Stimulated activated CD4-positive, alpha-beta T cell treated with anti-CD3 and anti-CD28 coated beads, Interleukin-15, amount 100 ng/mL, for 48 hours (primary cell): ENCODE results near the gene GRM7.

Experiments used
- DNase-seq, 2 donors: peaks; one replicate each; pipeline ENCODE4 v3.0.0-alpha.2; 2020; ENCODE audit warnings: low read depth in 2 of 2

Gene GRM7

GRCh38 chr3:7651274-7651673, 790.4 kb downstream of the GRM7 start:
- no peak for DNase-seq

GRCh38 chr3:7657214-7658112, 796.5 kb downstream of the GRM7 start:
- no peak for DNase-seq

GRCh38 chr3:7658294-7658693, 797.4 kb downstream of the GRM7 start:
- DNase-seq, result no peak

- DNase-seq, result no peak
Observed at GRCh38 chr3:7659079-7659478, 798.2 kb downstream of the GRM7 start.

- no peak for DNase-seq
Observed at GRCh38 chr3:7663771-7664170, 802.9 kb downstream of the GRM7 start.

- no peak for DNase-seq
Observed at GRCh38 chr3:7667774-7668173, 806.9 kb downstream of the GRM7 start.

- DNase-seq, result no peak
Observed at GRCh38 chr3:7669641-7670040, 808.7 kb downstream of the GRM7 start.

GRCh38 chr3:7678521-7678920, 817.6 kb downstream of the GRM7 start:
- DNase-seq, result no peak

GRCh38 chr3:7682822-7683229, 821.9 kb downstream of the GRM7 start:
- DNase-seq, result no peak

GRCh38 chr3:7683426-7683825, 822.5 kb downstream of the GRM7 start:
- DNase-seq, result no peak

- DNase-seq, result no peak
Observed at GRCh38 chr3:7684182-7684715, 823.3 kb downstream of the GRM7 start.

- DNase-seq, result no peak
Observed at GRCh38 chr3:7687428-7688147, 826.7 kb downstream of the GRM7 start.

- DNase-seq, result no peak
Observed at GRCh38 chr3:7692866-7693265, 832.0 kb downstream of the GRM7 start.

- DNase-seq, result no peak
Observed at GRCh38 chr3:7693976-7694375, 833.1 kb downstream of the GRM7 start.

- DNase-seq, result no peak
Observed at GRCh38 chr3:7695049-7695448, 834.1 kb downstream of the GRM7 start.

GRCh38 chr3:7696320-7696719, 835.4 kb downstream of the GRM7 start:
- DNase-seq, result no peak

GRCh38 chr3:7697548-7697947, 836.6 kb downstream of the GRM7 start:
- DNase-seq, result no peak

- no peak for DNase-seq
Observed at GRCh38 chr3:7700539-7700938, 839.6 kb downstream of the GRM7 start.

- DNase-seq, result no peak
Observed at GRCh38 chr3:7700977-7701376, 840.1 kb downstream of the GRM7 start.

GRCh38 chr3:7707187-7707586, 846.3 kb downstream of the GRM7 start:
- DNase-seq, result no peak

- DNase-seq, result no peak
Observed at GRCh38 chr3:7709376-7710082, 848.6 kb downstream of the GRM7 start.

GRCh38 chr3:7710284-7710683, 849.4 kb downstream of the GRM7 start:
- DNase-seq, result no peak
